ENCODE results near the gene NSUN2.

DNA sequence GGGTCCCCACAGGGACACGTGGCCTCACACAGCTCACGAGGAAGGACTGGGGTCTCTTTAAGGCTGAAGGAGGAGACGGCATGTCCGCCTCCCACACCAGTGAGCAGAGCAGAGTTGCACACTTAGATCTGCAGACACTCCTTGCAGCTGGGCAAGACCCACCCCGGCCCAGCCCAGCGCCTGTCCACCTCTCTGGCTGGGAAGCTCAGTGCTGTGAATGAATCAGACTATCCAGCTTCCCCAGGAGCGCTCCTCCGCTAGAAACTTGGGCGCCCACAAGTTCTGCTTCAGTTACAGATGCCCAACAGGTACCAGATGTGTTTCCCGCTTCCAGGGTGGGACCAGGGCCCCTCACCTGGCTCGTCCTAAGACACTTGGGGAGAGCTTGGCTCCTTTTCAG lies 78.9 kb downstream of the NSUN2 start:
- no peak for TF ChIP-seq EP300 (conservative IDR thresholded peaks at IDR 0.05; ENCODE audit: poor library complexity, severe bottlenecking)
- TF ChIP-seq, protein P1, sequence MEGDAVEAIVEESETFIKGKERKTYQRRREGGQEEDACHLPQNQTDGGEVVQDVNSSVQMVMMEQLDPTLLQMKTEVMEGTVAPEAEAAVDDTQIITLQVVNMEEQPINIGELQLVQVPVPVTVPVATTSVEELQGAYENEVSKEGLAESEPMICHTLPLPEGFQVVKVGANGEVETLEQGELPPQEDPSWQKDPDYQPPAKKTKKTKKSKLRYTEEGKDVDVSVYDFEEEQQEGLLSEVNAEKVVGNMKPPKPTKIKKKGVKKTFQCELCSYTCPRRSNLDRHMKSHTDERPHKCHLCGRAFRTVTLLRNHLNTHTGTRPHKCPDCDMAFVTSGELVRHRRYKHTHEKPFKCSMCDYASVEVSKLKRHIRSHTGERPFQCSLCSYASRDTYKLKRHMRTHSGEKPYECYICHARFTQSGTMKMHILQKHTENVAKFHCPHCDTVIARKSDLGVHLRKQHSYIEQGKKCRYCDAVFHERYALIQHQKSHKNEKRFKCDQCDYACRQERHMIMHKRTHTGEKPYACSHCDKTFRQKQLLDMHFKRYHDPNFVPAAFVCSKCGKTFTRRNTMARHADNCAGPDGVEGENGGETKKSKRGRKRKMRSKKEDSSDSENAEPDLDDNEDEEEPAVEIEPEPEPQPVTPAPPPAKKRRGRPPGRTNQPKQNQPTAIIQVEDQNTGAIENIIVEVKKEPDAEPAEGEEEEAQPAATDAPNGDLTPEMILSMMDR (IDR thresholded peaks at IDR 0.05; ENCODE audit: poor library complexity, severe bottlenecking) = no peak

Measured in neural cell (in vitro differentiated cells).